Activated CD4-positive, alpha-beta T cell treated with anti-CD3 and anti-CD28 coated beads, Interleukin-2, Interleukin-4, amounts not matched to agents 100 ng/mL and 50 ng/mL, durations not matched to agents 16 hours and 8 hours (primary cell): ENCODE measurements around the gene NOXRED1.
A peak's percentile ranks its signal among the peaks of the same experiment; 100 is the strongest.

Source experiments
- DNase-seq: peaks from one replicate; pipeline ENCODE4 v3.0.0-alpha.2; 2020; ENCODE audit warnings: low spot score

NOXRED1 gene

DNA sequence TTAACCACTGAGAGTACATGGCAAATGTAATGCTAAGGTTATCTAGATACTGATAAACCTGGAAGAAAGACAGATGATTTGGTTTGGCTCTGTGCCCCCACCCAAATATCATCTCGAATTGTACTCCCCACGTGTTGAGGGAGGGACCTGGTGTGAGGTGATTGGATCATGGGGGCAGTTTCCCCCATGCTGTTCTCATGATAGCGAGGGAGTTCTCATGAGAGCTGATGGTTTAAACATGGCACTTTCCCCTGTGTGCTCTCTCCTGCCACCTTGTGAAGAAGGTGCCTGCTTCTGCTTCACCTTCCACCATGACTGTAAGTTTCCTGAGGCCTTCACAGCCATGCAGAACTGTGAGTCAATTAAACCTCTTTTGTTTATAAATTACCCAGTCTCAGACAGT is 14.2 kb downstream of the NOXRED1 start:
- peak; percentile 7 for DNase-seq

DNA sequence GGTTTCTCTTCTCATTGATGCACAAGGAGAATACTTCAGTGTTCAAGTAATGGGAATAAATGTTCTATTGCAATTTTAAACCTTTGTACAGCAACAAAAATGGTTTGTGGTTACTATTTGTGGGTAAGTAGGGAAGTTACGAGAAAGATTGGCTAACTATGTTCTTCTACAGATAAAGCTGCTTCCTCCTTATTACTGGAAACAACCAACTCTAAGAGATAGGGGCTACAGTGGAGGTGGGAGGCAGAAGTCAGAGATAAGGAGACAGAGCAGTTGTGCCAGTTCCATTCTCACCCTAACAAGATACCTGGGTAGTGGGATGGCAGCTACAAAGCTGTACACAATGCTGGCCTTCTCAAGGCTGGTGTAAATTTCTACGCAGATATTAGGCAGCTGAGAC is 16.2 kb downstream of the NOXRED1 start:
- DNase-seq = no peak

DNA sequence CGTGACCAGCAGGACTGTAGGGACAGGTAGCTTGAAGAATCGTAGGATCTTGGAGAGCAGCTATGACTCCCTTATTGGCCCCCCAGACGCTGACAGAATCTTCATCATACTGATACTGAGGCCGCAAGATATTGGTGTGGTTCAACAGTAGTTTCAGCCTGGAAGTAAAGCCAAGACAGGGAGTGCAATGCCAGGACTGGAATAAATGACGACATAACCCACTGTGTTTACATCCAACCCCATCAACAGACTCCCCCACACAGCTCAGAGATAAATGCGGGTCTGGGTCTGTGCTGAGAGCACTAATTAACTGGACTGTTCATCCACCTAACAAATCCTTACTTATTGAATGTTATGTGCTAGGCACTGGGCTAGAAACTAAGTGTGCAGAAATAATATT is 16.6 kb downstream of the NOXRED1 start:
- no peak for DNase-seq

DNA sequence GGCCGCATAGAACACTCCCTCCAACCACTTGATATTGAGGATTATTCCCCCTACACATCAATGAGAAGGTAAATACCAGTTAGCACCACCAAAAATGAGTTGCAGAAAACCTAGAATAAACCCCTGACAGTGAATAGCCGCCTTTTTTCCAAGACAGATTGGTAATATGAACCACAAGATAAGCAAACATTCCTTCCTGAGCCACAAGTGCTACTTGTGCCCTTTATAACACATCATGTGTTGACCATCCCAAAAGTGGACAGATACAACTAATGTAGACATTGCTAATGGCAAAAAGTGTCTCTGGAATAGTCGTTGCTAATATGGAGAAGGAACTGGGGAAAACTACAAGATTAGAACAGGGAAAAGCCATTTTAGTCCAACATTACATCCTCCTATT is 17.2 kb downstream of the NOXRED1 start:
- no peak for DNase-seq

DNA sequence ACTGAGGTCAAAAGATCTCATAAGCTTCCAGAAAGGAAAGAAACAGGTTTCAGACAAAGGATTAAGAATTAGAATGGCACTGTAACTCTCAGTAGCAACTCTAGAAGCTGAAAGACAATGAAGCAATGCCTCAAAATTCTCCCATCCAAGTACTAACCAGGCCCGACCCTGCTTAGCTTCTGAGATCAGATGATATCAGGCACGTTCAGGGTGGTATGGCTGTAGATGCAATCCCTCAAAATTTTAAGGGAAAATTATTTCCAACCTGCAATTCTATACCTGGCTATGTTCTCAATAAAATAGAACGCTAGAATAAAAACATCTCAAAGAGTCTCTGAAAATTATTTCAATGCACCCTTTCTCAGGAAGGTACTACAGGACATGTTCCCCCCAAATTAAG is 19.6 kb downstream of the NOXRED1 start:
- no peak for DNase-seq

DNA sequence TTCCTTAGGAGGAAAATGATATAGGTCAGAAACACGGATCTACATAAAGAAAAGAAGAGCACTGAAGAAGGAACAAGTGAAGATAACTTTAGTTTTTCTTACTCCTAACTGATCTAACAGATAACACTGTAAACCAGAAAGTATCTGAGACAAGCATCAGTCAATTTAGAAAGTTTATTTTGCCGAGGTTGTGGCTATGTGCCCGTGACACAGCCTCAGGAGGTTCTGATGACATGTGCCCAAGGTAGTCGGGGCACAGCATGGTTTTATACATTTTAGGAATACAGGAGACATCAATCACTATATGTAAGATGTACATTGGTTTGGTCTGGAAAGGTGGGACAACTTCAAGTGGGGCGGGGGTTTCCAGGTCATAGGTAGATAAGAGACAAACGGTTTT is 23.1 kb downstream of the NOXRED1 start:
- no peak for DNase-seq

DNA sequence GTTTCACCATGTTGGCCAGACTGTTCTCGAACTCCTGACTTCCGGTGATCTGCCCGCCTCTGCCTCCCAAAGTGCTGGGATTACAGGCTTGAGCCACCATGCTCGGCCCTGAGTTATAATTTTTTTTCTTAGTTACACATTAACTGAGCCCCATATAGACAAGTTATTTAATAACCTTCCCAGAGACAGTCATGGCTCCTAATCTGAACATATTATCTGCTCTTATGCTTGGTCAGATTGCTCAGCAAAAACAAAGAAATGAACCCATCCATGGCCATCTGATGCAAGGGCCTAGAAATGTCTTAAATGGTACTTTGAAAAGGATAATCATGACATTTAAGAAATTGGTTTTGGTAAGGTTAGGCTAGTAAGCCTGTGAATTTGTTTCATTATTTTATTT is 33.1 kb downstream of the NOXRED1 start:
- DNase-seq = no peak

DNA sequence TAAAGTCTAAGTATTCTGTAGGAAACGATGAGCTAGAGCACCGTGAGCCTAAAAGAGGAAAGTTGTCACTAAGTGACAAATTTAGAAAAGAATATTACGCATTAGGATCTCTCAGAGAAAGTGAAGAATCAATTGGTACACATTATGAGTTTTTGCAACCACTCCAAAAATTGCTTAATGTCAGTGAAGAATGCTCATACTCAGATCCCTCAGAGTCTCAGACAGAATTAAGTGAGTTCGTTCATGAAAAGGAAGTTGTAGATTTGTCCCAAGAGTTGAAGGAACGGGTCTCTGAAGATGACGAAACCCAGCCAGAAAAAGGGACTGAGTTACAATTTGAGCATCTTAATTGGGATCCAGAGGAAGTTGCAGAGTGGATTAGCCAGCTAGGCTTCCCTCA is 44.6 kb downstream of the NOXRED1 start:
- no peak for DNase-seq

DNA sequence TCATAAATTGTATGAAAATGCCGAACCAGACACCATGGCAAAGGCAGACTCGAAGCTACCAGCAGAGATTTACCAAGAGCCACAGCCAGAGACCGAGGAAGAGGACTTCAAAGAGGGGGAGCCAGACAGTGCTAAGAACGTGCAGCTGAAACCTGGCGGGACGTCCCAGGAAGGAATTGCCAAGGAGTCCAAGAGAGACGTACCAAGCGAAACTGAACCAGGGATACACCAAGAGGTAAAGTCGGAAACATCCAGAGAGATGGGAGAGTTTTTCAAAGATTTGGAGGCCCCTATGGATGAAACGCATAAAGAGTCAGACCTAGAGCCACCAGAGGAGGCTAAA is 45.9 kb downstream of the NOXRED1 start:
- DNase-seq = no peak

DNA sequence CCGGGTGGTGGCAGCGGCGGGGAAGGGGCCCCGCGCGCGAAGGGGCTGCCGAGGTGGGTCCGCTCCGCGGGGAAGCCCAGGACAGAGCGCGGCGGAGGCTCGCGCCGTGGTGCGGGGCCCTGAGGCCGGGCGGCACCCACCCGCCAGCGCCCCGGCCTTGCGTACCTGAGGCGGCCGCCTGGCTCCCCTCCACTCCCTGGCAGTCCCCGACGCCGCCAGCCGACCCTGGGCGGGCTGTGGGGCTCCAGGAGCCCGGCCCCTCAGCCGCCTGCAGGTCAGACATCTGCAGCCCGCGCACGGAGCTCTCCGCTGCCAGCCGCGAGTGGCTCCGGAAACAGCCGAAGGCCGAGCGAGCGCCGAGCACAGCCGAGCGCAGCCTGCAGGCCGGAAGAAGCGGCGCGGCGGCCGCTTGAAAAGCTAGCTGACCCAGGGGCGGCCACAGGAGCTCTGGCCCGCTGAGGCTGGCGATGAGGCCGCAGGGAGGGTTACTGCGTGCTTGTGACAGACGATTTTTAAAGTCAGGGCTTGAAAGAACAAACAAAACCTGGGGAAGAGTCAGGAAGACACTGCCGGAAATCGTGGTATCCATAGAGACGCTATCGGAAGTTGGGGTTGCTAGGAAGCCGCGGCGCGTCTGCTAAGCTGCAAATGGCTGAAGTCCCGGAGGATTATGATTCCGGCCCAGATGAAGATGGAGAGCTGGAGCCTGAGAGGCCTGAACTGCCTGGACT is 46.4 kb downstream of the NOXRED1 start, which contains the start of the genes SAMD15 and TMED8:
SAMD15 (plus strand) TSS at position 609 of the 731 bp plus-strand sequence; CDS start at position 649, 40 bp downstream.
TMED8 (minus strand) TSS at position 324 of the 731 bp plus-strand sequence; CDS start at position 283, 41 bp downstream.
- DNase-seq = peak; percentile 84

DNA sequence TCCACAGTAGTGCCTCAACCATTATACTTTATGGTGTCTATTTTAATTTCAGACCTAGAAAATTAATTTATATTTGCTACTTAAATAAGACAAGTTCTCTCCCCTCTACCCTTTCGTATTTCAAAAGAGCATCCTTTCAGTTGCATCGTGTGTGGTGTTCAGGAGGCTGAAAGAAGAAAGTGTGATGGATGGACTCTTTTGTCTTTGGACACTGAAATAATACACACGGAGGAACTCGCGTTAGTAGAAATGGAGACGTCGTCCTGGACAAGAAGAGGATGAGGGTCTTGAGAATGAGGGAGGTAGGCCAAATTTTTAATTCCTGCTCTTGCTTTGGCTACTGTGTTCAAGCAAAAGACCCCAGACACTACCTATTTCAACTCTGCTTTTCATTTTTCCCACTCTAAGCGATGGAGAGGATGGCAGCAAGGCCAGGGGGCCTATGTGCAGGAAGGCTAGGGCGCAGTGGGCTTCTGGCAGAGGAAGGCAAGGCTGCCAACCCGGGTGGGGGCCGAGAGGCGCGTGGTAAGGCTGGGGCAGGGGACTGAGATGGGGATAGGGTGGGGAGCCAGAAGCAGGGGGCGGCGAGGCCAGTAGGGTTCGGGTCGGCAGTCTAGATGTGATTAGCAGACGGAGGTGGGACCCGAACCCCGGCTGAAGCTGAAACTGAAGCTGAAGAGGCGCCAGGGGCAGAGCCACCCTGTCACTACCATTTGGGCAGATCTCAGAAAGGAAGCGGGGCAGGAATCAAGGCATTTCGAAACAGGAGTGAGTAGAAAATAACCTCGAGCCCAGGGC is 47.2 kb downstream of the NOXRED1 start:
- DNase-seq = peak; percentile 37

DNA sequence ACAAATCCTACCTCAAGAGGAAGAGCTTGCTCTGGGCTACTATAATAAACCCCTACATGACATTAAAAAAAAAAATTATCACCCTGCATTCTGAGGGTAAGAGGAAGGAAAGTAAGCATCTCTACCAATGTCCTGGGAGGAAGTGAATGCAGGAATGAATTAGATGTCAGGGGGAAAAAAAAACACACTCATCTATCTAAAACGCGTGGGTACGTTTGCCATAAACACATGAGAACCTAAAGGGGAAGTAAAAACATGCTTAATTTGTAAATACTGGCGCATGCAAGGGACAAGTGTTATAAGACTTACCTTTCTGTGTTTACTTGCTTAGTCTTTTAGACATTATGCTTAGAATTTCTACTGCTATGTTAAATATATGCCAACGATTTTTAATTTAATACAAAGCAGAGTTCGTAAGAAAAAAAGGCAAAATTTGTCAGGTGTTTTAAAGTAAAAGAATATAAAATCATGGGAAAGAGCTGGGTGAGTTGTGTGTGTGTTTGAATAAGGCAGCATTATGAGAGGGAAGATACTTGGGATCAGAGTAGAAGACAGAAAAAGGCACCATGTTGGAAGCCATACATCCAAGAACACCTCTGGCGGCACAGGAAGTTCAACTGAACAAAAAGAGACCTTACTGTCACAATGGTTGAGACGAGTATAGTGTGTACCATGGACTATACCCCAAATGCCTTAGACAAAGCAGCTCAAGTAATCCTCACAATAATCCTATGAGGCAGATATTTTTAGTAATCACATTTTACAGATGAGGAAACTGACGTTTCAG is 48.0 kb downstream of the NOXRED1 start:
- DNase-seq = no peak

DNA sequence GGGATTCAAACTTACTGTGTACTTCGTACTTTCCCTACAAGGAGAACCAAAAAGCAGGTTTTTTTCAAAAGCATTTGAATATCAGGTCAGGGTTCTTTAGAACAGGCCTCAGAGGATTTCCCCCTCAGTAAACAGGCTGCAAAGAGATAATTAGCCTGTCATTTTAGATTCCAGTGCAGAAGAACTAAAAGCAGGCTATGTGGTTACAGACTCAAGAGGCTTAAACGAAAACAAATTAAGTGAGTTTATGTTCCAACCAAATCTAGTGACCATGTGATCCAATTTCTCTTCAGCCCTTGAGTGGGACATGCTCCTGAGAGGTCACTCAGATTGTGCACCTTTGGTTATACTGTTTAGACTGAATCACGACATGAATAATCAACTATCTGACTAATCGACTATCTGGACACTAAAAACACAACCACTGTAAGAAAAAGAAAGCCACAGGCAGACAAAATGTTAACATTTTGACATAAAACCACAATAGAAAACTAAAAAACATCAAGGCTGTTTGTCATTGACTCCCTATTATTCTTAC is 51.0 kb downstream of the NOXRED1 start:
- peak; percentile 40 for DNase-seq

DNA sequence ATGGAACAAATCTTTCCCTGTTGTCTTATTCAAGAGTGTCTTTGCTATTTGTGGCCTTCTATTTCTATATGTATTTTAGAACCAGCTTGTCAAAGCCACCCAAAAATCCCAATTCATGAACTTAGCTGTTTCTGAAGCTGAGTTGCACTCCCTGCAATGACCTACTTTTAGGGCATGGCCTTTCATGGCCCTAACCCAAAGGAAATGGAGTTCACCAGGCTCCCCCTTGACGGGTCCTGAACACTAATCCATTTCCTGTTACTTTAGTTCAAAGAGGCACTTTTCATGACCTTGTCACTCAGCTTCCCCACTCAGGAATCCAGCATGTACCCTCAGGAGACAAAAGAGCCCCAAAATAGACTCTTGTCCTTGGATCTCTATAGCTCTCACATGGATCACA is 54.0 kb downstream of the NOXRED1 start:
- DNase-seq = no peak

DNA sequence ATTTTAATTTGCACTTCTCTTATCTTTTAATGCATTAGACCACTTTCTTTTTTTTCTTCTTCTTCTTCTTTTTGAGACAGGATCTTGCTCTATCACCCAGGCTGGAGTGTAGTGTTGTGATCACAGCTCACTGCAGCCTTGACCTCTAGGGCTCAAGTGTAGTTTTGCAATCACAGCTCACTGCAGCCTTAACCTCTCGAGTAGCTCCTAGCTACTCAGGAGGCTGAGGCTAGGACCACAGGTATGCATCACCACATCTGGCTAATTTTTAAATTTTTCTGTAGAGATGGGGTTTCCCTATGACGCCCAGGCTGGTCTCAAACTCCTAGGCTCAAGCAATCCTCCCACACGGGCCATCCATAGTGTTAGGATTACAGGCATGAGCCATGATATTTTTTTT is 59.2 kb downstream of the NOXRED1 start:
- no peak for DNase-seq

DNA sequence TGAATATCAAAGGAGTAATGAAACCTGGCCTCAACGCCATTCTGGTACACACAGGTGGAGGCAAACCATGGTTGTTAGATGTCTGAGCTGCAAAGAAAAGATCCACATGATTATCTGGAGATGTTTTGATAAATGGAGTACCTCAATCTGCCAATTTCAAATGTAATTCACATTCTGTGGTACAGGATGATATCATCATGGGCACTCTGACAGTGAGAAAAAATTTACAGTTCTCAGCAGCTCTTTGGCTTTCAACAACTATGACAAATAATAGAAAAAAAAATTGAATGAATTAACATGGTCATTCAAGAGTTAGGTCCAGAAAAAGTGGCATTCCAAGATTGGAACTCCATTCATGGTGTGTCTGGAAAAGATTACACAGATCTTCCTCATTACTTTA is 63.7 kb downstream of the NOXRED1 start:
- DNase-seq = no peak

DNA sequence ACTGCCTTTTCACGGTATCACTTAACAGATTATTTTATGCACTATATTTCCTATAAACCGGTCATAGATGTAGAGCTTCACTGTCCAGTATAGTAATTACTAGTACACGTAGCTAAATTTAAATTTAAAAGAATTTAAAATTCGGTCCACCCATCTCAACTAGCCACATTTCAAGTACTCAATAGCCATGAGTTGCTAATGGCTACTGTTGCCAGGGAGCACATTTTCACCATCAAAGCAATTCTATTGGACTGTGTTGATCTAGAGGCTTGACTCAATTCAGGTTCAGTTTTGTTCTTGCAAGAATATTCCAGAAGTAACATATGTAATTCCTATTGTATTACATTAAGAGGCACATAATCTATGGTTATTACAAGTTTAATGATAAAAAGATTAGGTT is 66.4 kb downstream of the NOXRED1 start:
- no peak for DNase-seq

DNA sequence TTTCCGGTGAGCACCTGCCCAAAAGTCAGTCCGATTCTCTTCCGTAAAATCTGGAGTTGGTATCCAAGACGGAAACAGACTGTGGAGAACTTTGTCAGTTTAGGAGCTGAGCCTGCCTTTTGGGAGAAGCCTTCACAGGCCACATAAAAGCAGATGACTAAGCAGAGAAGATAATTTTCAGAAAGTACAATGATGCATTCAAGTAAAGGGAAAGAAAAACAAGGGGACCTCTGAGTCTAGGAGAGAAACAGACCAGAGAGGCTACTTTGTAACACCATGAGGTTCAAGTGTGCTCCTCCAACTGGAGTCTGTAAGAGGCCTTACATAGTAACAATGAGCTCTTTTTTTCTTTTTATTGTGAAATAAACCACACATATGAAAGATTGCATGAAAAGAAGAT is 67.5 kb downstream of the NOXRED1 start:
- DNase-seq = no peak

DNA sequence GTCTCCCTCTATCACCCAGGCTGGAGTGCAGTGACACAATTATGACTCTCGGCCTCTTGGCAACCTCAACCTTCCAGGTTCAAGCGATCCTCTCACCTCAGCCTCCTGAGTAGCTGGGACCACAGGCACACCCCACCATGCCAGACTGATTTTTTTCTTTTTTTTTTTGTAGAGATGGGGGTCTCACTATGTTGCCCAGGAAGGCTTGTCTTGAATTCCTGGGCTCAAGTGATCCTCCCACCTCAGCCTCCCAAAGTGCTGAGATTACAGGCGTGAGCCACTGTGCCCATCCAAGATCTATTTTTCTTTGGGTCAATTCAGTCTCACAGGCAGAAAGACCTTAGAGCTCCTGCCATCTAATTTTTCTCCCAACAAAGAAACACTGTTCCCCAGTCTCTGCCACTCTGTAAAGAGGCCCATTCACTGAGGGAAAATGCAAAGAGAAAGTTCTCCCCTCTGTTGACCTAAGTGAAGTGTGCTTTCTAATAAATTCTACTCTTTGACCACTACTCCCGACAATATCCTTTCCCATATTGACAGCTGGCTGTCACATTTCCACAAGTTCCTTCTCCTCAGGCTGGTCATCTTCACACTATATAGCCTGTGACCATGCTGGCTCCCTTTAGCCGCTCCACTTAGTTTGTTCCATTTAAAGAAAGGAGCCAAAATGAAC is 69.7 kb downstream of the NOXRED1 start:
- no peak for DNase-seq

DNA sequence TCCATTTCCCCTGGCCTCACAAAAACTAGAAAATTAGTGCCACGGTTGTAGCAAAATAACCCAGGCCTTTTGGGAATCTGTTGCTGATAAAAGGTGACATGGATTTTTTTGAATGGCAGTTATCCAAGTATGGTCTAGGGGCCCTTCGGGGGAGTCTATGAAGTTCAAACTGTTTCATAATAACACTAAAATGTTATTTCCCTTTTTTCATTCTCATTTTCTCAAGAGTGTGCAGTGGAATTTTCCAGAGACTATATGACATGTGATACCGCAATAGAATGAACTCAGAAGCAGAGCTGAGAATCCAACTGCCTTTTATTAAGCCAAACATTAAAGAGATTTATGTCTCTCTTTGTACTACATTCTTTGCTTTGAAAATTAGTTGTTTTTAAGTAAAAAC is 75.6 kb downstream of the NOXRED1 start:
- DNase-seq = no peak

DNA sequence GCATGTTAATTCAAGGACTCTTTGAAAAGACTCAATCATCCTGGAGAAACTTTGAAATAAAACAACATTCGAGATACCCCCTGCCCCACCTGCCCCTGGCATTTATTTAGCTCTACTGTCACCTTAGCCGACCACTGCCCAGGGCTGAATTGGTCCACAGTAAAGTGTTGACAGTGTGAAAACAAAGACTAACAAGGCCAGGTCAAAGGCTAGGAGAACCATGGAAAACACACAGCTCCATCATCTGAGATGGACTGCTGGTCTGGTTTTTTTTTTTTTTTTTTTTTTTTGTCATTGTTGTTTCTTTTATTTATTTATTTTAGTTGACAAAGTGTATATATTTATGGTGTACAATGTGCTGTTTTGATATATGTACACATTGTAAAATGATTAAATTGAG is 76.8 kb downstream of the NOXRED1 start:
- DNase-seq = no peak
